ENCODE measurements around the gene C4orf50. TPM values are rescaled to one million over a fixed set of nuclear protein-coding genes. Genes with fewer than 3 reads are reported as not detected.

Gene C4orf50
- total RNA-seq, 1 donor from 2014 or later, result 0.16 TPM

DNA sequence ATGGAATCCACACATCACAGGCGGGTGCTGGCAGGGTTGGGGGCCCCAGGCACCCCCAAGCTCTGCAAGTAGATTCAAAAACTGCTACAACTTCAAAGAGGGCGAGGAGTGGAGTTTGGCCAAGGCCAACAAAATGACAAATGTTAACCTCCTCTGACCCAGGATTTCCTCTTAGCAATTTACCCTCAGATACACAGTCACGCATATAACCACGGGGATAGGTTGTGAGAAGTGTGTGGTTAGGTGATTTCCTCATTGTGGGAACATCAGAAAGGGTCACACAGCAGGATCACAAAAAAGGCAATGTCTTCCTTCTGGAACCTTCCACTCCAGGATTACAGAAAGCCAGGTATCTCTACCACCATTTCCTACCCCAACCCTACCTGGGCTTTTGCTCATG, 62.4 kb downstream of the C4orf50 start:
- DNase-seq (ENCODE audit: low read depth) (no peak), FAIRE-seq (no peak)
- Histone ChIP-seq H3K79me2 (ENCODE audit: insufficient read depth, low read length) (no peaks in the 10 kb centered on the region), H2AFZ (ENCODE audit: low read depth, low read length) (no peak overlapping the region), H3K4me2 (ENCODE audit: low read length) (no peak overlapping the region), H3K9me3 (ENCODE audit: insufficient read depth, low read depth, low read length) (no peaks in the 10 kb centered on the region), H4K20me1 (ENCODE audit: insufficient read depth, low read length) (no peaks in the 10 kb centered on the region), H3K4me3 (ENCODE audit: insufficient read depth, low read depth, low read length) (no peak overlapping the region), H3K36me3 (ENCODE audit: insufficient read depth, low read length) (no peaks in the 10 kb centered on the region), H3K27me3 (ENCODE audit: insufficient read depth, low read length) (peaks cover 8% of the 10 kb centered on the region), H3K27ac (ENCODE audit: low read depth, low read length) (no peak overlapping the region), H3K4me1 (ENCODE audit: insufficient read depth, low read length) (peaks cover 5% of the 10 kb centered on the region), H3K9ac (ENCODE audit: low read length) (no peak overlapping the region)
- Mint-ChIP-seq H3K27ac (ENCODE audit: unreplicated experiment) (peak overlapping the region; percentile 47), H3K9me3 (ENCODE audit: unreplicated experiment) (peaks cover 7% of the 10 kb centered on the region), H3K4me3 (ENCODE audit: unreplicated experiment) (no peak overlapping the region), H3K36me3 (ENCODE audit: low read depth, unreplicated experiment) (peaks cover 2% of the 10 kb centered on the region), H3K27me3 (ENCODE audit: low read depth, unreplicated experiment) (peaks cover 60% of the 10 kb centered on the region), H3K4me1 (ENCODE audit: low read depth, unreplicated experiment) (no peaks in the 10 kb centered on the region)
- TF ChIP-seq, protein P1, sequence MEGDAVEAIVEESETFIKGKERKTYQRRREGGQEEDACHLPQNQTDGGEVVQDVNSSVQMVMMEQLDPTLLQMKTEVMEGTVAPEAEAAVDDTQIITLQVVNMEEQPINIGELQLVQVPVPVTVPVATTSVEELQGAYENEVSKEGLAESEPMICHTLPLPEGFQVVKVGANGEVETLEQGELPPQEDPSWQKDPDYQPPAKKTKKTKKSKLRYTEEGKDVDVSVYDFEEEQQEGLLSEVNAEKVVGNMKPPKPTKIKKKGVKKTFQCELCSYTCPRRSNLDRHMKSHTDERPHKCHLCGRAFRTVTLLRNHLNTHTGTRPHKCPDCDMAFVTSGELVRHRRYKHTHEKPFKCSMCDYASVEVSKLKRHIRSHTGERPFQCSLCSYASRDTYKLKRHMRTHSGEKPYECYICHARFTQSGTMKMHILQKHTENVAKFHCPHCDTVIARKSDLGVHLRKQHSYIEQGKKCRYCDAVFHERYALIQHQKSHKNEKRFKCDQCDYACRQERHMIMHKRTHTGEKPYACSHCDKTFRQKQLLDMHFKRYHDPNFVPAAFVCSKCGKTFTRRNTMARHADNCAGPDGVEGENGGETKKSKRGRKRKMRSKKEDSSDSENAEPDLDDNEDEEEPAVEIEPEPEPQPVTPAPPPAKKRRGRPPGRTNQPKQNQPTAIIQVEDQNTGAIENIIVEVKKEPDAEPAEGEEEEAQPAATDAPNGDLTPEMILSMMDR (IDR thresholded peaks at IDR 0.05; ENCODE audit: insufficient read depth, low read depth, low read length), result no peak
- no peak for TF ChIP-seq EZH2 (IDR thresholded peaks at IDR 0.05; ENCODE audit: insufficient read depth, low read length)

DNA sequence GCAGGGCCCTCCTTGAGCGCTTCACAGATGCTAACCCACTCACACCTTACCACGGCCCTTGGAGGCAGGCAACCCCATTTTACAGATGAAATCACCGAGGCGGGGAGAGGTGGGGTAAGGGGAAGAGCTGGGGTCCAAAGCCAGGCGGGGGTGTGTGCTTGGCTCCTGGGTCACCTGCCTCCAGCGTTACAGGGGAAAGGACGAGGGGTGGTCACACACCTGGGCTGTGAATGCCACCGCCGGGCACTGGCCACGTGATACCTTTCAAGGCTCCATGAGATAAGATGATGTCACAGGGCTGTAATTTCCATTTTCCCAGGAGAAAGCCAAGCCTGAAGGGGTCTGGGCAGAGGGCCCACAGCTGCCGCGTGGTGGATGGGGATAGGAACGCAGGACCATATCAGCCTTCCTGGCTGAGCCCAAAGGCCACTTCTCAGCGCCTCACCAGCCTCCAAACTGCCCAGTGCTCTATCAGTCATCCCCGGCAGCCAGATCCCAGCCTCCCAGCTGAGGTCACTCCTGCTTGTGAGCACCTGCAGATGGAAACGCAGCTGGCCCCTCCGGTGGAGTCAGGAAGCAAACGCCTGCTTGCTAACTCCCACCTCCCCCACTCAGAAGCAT, 62.9 kb downstream of the C4orf50 start:
- FAIRE-seq (no peak), DNase-seq (ENCODE audit: low read depth) (no peak)
- Mint-ChIP-seq H3K27me3 (ENCODE audit: low read depth, unreplicated experiment) (peaks cover 58% of the 10 kb centered on the region), H3K27ac (ENCODE audit: unreplicated experiment) (no peak overlapping the region), H3K36me3 (ENCODE audit: low read depth, unreplicated experiment) (peaks cover 2% of the 10 kb centered on the region), H3K9me3 (ENCODE audit: unreplicated experiment) (peaks cover 7% of the 10 kb centered on the region), H3K4me3 (ENCODE audit: unreplicated experiment) (no peak overlapping the region), H3K4me1 (ENCODE audit: low read depth, unreplicated experiment) (no peaks in the 10 kb centered on the region)
- no peaks in the 10 kb centered on the region for H3K36me3 ChIP-seq (ENCODE audit: insufficient read depth, low read length)
- H2AFZ ChIP-seq (ENCODE audit: low read depth, low read length), result no peak overlapping the region
- no peaks in the 10 kb centered on the region for H3K79me2 ChIP-seq (ENCODE audit: insufficient read depth, low read length)
- no peak overlapping the region for H3K27ac ChIP-seq (ENCODE audit: low read depth, low read length)
- TF ChIP-seq, protein P1 (IDR thresholded peaks at IDR 0.05; ENCODE audit: insufficient read depth, low read depth, low read length), result no peak
- no peak for TF ChIP-seq EZH2 (IDR thresholded peaks at IDR 0.05; ENCODE audit: insufficient read depth, low read length)
- H3K4me1 ChIP-seq (ENCODE audit: insufficient read depth, low read length), result peaks cover 5% of the 10 kb centered on the region
- no peaks in the 10 kb centered on the region for H4K20me1 ChIP-seq (ENCODE audit: insufficient read depth, low read length)
- H3K9ac ChIP-seq (ENCODE audit: low read length), result no peak overlapping the region
- H3K4me2 ChIP-seq (ENCODE audit: low read length), result no peak overlapping the region
- no peaks in the 10 kb centered on the region for H3K9me3 ChIP-seq (ENCODE audit: insufficient read depth, low read depth, low read length)
- H3K27me3 ChIP-seq (ENCODE audit: insufficient read depth, low read length), result peaks cover 8% of the 10 kb centered on the region
- H3K4me3 ChIP-seq (ENCODE audit: insufficient read depth, low read depth, low read length), result no peak overlapping the region

DNA sequence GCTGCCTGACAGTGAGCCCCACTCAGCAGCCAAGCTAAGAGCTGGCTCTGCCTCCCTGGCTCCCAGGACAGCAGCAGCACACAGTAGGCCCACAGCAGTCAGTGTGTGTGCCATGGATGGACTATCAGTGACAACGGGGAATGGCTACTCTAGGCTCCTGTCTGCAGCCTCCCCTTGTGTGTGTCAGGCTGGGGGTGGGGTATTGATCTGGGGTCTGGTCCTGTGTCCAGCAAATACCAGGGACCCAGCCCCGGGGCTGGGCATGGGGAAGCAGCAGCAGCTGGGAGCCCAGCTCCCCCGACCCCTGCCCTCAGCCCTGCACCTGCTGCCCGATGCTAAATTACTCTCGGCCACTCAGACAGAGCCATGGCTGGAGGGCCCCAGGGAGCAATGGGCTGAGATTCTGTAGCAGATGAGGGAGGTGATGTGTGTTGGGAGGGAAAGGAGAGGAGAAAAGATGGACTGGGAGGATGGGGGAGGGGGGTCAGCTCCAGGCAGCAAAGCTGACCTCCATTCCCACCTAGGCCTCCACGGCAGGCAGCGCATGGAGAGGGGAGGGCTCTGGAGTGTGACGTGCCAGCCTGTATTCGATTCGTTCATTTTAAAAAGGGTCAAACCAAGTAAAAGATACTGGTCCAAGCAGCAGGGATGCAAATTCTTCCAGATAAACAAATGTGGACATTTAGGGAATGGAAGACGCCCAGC, 64.0 kb downstream of the C4orf50 start:
- H2AFZ ChIP-seq (ENCODE audit: low read depth, low read length), result no peak overlapping the region
- no peaks in the 10 kb centered on the region for H3K4me1 Mint-ChIP-seq (ENCODE audit: low read depth, unreplicated experiment)
- H3K27me3 ChIP-seq (ENCODE audit: insufficient read depth, low read length), result peaks cover 4% of the 10 kb centered on the region
- no peak for FAIRE-seq
- H3K27ac Mint-ChIP-seq (ENCODE audit: unreplicated experiment), result no peak overlapping the region
- TF ChIP-seq, protein P1 (IDR thresholded peaks at IDR 0.05; ENCODE audit: insufficient read depth, low read depth, low read length), result no peak
- TF ChIP-seq EZH2 (IDR thresholded peaks at IDR 0.05; ENCODE audit: insufficient read depth, low read length), result no peak
- H3K27me3 Mint-ChIP-seq (ENCODE audit: low read depth, unreplicated experiment), result peaks cover 53% of the 10 kb centered on the region
- H3K9me3 ChIP-seq (ENCODE audit: insufficient read depth, low read depth, low read length), result no peaks in the 10 kb centered on the region
- H3K4me3 Mint-ChIP-seq (ENCODE audit: unreplicated experiment), result no peak overlapping the region
- H3K9ac ChIP-seq (ENCODE audit: low read length), result no peak overlapping the region
- H3K9me3 Mint-ChIP-seq (ENCODE audit: unreplicated experiment), result peaks cover 7% of the 10 kb centered on the region
- H3K4me1 ChIP-seq (ENCODE audit: insufficient read depth, low read length), result peaks cover 5% of the 10 kb centered on the region
- H3K36me3 ChIP-seq (ENCODE audit: insufficient read depth, low read length), result no peaks in the 10 kb centered on the region
- DNase-seq (ENCODE audit: low read depth), result no peak
- peaks cover 2% of the 10 kb centered on the region for H3K36me3 Mint-ChIP-seq (ENCODE audit: low read depth, unreplicated experiment)
- no peaks in the 10 kb centered on the region for H4K20me1 ChIP-seq (ENCODE audit: insufficient read depth, low read length)
- no peaks in the 10 kb centered on the region for H3K79me2 ChIP-seq (ENCODE audit: insufficient read depth, low read length)
- H3K4me3 ChIP-seq (ENCODE audit: insufficient read depth, low read depth, low read length), result no peak overlapping the region
- H3K4me2 ChIP-seq (ENCODE audit: low read length), result no peak overlapping the region
- H3K27ac ChIP-seq (ENCODE audit: low read depth, low read length), result no peak overlapping the region

Data from astrocyte (in vitro differentiated cells and primary cell).